ENCODE data around the gene CCDC146.
"Not testable (repeated sequence)": the region's sequence is repeated elsewhere in the genome, so short reads cannot be mapped to it uniquely, and the experiment has no call there.

CCDC146 gene

DNA sequence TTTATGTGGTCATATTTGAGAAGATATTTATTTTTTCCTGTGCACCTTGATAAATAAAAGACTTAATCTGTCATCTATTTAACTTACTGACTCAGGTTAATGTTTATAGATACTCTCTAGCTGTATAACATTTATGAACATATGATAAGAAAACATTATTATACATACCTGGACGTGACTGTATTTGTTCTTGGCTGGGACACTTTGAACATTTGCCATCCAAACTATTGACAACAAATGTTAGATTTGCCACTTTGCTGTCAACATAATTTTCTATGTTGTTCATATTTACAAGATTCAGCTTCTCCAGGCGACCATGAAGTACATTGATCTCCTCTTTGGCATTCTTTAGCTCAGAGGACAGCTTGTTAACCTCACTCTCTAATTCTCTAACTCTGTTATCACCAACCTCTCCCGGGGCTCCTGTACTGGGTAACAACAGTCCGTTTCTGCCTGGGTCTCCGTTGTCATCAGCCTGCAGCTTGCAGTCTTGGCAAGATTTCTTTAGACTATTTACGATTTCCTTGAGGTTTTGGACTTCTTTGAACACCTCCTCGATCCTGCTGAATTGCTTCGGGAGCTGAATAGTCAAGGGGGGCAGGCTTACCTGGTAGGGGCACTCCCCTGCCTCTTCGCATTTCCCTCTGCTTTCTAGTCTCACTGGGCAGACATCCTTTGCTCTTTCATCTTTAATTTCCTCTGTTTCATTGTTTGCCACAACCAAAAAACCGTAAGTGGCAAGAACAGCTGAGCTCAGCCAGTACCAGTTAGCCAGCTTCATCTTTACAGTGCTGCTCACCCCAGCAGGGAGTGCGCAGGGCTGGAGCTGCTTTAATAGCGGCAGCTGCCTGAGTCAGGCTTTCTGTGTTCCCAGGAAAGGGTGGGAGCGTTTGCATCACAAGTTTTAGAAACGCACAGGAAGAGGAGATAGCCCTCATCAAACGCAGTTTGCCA is 76.9 kb downstream of the CCDC146 start, which contains the start of gene FGL2:
FGL2 (minus strand) TSS at position 807 of the 954 bp plus-strand sequence; CDS start at position 781, 26 bp downstream.
- DNase-seq (ENCODE audit: low read depth), result peak; percentile 63

GRCh38 chr7:77200542-77200941 is 78.1 kb downstream of the CCDC146 start:
- DNase-seq (ENCODE audit: low read depth), result no peak

- DNase-seq (ENCODE audit: low read depth), result no peak
Observed at GRCh38 chr7:77202481-77202976, 80.1 kb downstream of the CCDC146 start.

DNA sequence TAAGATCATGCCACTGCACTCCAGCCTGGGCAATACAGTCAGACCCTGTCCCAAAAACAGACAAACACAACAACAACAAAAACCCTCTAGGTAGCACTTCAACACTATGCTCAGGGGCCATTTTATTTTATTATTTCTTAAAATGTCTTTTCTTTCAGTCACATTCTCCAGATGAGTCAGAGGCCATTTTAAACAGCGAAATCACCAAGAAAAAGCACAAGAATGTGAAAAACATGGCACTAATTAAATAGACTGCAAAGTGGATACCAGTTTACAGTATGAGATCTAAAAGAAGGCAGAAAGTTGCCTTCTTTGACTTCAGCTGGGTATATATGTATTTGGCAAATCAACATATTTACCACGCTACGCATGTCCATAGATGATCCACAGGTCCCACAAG is 83.3 kb downstream of the CCDC146 start:
- DNase-seq (ENCODE audit: low read depth), result no peak

DNA sequence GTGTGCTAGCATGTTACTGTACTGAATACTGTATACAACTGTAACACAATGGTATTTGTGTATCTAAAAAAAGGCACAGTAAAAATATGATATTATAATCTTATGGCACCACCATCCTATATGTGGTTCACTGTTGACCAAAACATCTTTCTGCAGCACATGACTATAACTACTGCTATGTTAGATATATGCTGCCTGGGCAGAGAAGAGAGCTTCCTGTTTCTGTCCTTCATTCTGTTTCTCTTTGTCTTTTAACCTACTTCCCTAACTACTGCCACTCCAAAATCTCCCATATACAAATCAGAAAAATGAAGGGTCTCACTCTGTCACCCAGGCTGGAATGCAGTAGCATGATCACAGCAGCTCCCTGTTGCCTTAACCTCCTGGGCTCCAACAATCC is 86.0 kb downstream of the CCDC146 start:
- no peak for DNase-seq (ENCODE audit: low read depth)

GRCh38 chr7:77209479-77210139 is 87.2 kb downstream of the CCDC146 start:
- DNase-seq (ENCODE audit: low read depth), result no peak

DNA sequence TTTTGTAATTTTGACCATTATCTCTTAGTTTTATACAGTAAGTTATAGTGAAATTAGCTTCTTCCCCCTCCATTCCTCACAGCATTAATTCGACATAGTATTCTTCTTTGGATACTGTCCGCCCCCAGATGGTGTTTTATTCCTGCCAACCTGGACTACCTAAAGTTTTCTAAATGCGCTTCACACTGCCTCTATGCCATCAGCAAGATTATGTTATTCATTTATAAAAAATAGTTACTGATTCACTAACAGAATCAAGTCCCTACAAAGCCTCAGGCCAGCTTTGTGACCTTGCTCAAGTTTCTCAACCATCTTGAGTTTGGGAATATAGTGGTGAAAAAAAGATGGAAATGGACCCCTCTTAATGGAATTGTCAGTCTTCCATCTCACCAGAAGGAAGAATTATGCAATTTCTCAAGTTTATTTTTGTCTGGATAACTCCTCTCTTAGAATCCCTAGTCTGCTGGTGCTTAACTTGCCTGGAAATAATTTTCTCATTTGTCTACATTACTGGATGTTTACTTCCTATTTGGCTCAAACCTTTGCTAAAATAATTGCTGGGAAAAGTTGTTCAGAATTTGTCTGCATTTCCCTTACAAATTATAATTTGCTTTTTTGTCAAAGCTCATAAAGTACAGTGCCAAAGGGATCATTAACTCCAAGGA is 93.9 kb downstream of the CCDC146 start:
- DNase-seq (ENCODE audit: low read depth), result no peak

DNA sequence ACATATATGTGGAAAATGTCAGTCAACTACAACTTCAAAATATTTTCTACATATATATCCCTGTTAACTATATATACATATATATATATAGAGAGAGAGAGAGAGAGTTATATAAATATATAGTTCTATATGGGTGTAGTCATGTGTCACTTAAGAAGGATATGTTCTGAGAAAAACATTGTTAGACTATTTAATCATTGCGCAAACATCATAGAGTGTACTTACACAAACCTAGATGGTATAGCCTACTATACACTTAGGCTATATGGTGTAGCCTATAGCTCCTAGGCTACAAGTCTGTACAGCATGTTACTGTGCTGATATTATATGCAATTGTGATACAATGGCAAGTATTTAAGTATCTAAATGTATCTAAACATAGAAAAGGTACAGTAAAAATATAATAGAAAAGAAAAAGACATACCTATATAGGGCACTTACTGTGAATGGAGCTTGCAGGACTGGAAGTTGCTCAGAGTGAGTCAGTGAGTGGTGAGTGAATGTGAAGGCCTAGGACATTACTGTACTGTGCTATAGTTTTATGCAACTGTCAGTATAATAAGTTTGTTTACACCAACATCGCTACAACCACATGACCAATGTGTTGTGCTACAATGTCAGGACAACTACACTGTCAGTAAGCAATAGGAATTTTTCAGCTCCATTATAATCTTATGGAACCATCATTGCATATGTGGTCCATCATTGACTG is 95.2 kb downstream of the CCDC146 start:
- DNase-seq (ENCODE audit: low read depth), result no peak

- not testable (repeated sequence) for DNase-seq (ENCODE audit: low read depth)
Observed at GRCh38 chr7:77219701-77220331, 97.4 kb downstream of the CCDC146 start.

DNA sequence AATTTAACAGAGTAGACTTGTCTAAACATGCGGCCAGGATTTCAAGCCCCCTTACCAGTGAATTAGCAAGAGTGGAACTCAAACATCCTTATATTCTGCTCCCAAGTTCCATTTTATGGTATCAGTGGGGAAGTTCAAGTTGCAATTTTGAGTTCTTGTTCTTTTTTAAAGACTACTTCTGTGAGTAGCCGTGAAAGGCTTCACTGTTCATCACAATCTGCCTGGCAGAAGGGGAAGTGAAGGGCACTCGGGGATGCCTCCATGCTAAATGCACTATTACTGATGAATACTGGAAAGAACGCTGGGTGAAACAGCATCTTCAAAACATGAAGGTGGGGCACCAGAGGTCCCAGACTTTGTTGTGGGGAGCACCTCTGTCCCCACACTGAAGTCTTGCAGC is 99.7 kb downstream of the CCDC146 start:
- no peak for DNase-seq (ENCODE audit: low read depth)

DNA sequence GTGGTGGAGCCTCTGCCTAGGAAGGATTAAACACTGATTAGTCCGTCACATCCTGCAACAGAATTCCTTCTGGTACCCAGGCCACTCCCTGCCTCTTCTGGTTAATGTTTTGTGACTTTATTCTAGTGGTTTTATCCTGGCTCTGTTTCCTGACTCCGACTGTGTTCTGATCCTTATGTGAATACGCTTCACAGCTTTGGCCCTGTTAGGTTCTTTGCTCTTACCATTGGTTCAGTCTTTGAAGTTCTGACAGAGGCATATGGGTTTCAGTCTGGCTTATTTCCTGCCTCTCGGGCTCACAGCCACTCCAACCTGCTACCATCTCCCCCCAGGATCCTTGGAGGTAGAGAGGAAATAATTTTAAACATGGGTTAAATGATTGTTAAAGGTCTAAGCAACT is 100.4 kb downstream of the CCDC146 start:
- no peak for DNase-seq (ENCODE audit: low read depth)

GRCh38 chr7:77223261-77223660 is 100.8 kb downstream of the CCDC146 start:
- DNase-seq (ENCODE audit: low read depth), result no peak

- DNase-seq (ENCODE audit: low read depth), result peak; percentile 47
Observed at GRCh38 chr7:77226357-77226839, 104.0 kb downstream of the CCDC146 start.

DNA sequence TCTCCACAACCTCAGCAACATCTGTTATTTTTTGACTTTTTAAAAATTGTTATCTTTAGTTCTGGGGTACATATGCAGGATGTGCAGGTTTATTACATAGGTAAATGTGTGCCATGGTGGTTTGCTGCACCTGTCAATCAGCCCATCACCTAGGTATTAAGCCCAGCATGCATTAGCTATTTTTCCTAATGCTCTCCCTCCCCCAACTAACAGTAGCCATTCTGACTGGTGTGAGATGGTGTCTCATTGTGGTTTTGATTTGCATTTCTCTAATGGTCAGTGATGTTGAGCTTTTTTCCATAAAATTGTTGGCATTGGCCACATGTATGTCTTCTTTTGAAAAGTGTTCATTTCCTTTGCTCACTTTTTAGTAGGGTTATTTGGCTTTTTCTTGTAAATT is 106.4 kb downstream of the CCDC146 start:
- DNase-seq (ENCODE audit: low read depth), result not testable (repeated sequence)

GRCh38 chr7:77232467-77232866 is 110.1 kb downstream of the CCDC146 start:
- no peak for DNase-seq (ENCODE audit: low read depth)

GRCh38 chr7:77235276-77235675 is 112.9 kb downstream of the CCDC146 start:
- DNase-seq (ENCODE audit: low read depth), result peak; percentile 60

GRCh38 chr7:77238703-77239136 is 116.3 kb downstream of the CCDC146 start:
- no peak for DNase-seq (ENCODE audit: low read depth)

DNA sequence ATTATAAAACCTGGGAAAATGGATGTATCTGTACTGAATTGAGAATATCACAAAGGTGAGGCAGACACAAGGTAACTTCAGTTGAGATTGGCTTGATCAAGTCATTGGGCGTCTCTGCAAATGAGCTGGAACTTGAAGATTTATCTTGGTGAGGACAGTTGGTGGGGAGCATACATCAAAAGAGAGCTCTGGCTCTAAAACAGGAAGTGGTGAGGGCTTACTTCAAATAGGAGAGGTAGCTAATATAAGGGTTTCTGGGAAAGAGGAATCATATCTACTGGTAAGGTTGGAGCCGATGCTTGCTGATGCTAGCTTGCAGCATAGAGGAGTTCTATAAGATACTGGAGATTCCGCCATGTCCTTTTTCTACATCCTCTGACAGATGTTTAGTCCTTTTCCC is 117.1 kb downstream of the CCDC146 start:
- DNase-seq (ENCODE audit: low read depth), result no peak

DNA sequence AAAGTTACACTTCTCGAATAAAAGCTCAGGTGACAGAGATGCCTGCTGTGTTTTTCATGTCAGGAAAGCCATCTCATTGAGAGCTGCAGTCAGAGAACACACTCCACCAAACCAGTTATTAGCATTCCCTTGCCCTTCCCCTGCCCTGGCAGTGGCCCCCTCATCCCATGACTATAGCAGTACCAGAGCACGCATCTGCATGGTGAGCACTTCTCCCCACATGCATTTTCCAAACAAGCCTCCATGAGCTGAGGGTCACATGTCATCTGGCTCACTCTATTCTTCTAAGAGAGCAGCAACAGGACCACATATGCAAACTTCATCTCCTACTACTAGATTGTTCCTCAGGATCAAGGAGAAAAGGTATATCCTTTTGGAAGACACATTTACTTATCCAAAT is 119.7 kb downstream of the CCDC146 start:
- no peak for DNase-seq (ENCODE audit: low read depth)

- DNase-seq (ENCODE audit: low read depth), result no peak
Observed at GRCh38 chr7:77242554-77242953, 120.1 kb downstream of the CCDC146 start.

Measured in stromal cell of bone marrow (primary cell).